PFSK-1 (cell line): ENCODE measurements around the gene DHX35.

Experiments
- POLR2AphosphoS5 ChIP-seq: IDR thresholded peaks from 2 replicates; pipeline ENCODE4 v1.6.1; 2012; ENCODE audit warnings: low read depth, mild to moderate bottlenecking, control low read depth, low read length, moderate library complexity
- REST ChIP-seq, 2 experiments: IDR thresholded peaks; 2 replicates each; pipeline versions ENCODE4 v1.6.1 to v1.8.0; 2011 to 2012; ENCODE audit warnings: low read depth in 2 of 2, low read length in 2 of 2, control low read depth in 1 of 2, inconsistent platforms in 1 of 2, mild to moderate bottlenecking in 1 of 2, moderate library complexity in 1 of 2; ENCODE audit not compliant: insufficient read depth in 1 of 2
- SIN3A ChIP-seq: IDR thresholded peaks from 2 replicates; pipeline ENCODE4 v1.6.1; 2012; ENCODE audit warnings: mild to moderate bottlenecking, low read length, moderate library complexity, borderline replicate concordance; ENCODE audit not compliant: insufficient read depth
- TAF1 ChIP-seq: IDR thresholded peaks from 2 replicates; pipeline ENCODE4 v1.6.1; 2012; ENCODE audit warnings: low read length, control low read depth, borderline replicate concordance; ENCODE audit not compliant: insufficient read depth

GRCh38 chr20:38927902-38928578 is 34.1 kb upstream of the DHX35 start:
- TF ChIP-seq POLR2AphosphoS5 (no peak), TAF1 (no peak), REST (IDR thresholded peaks at IDR 0.05; ENCODE audit: insufficient read depth in 1 of 2, low read depth in 2 of 2, low read length in 2 of 2) (no peak), SIN3A (no peak)
